ENCODE measurements around the gene CRTC2.

Gene CRTC2

GRCh38 chr1:153945131-153945794, 13.1 kb downstream of the CRTC2 start:
- peak; percentile 51 for DNase-seq

- DNase-seq = no peak
Measured at GRCh38 chr1:153944827-153945117, 13.6 kb downstream of the CRTC2 start.

- no peak for DNase-seq
Measured at GRCh38 chr1:153944005-153944826, 14.2 kb downstream of the CRTC2 start.

DNA sequence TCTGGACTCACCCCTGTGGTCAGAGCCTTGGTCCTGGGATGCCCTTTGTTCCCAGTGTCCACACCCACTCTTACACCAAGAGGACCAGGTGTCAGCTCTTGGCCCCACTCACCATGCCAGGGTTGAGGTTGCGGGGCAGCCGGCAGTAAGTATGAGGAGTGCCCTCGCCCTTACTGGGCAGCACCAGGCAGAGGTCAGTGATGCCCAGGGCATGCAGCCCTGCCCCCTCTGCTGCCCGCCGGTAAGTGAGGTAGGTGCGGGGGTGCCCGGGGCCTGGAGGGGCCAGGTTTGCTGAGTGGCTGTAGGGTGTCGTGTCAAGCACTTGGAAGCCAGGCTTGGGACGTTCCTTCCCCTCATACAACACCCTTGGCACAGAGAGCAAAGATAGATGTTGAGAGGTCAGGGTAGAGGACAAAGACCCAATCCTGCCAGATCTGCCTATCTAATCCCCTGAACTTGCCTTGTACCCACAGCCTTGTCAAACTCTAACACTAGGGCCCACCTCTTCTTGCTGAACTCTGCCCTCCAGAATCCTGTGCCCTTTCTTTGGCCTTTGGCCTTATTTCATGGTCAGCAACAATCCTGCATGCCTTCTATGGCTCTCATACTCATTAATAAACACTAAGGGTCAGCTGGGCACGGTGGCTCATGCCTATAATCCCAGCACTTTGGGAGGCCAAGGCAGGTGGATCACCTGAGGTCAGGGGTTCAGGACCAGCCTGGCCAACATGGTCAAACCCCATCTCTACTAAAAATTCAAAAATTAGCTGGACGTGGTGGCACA, 15.5 kb downstream of the CRTC2 start:
- no peak for DNase-seq

DNA sequence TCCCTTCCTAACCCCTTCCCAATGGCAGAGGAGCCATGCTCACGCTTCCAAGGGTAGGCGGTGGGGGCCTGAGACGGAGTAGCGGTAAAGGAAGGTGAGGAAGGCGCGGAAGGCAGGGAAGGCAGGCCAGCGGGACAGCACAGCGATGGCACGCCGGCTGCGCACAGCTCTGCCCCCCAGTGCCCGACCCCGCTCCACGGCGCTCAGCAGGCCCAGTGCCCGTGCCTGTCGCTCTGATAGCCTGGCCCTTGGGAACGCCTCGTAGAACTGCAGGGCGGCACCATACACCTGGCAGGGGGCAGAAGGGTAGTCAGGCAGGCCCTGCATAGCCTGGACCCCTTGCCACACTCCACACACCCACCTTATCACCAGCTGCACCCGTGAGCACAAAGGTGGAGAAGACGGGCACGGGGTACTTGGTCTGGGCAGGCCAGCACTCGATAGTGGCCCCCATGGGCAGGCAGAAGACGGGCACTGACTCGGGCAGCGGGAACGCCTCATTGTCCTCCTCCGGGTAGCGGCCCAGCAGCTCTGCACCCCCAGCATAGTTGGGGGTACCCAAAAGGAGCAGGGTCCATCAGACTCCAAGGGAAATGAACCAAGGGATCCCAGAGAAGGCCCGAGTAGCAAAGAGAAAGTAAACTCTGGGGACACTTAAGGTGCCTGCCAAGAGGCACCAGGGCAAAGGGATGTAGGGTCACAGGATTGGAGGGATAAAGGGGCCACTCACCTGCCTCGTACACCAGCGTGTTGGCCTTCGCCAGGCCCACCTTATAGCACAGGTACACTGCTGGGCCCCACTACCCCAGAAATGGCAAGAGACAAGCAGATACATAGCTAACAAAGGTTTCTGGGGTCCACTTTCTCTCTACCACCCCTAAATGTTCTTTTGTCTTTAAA, 16.3 kb downstream of the CRTC2 start:
- no peak for DNase-seq

DNA sequence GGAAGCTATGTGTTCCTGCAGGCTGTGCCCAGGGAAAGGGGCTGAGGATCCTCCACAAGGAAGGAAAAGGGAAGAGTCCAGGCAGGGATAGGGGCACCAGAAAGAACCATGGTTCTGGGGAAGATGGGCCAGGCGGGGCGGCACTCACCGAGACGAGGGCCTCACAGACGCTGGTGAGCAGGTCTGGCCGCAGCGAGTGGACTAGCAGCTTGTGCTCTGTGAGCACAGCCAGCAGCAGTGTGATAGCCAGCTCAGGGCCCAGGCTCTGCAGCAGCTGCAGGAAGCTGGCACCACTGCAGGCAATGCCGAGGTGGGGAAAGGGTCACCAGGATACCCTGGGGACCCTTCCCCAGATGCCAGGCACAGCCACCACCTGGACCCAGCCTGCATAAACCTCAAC, 17.7 kb downstream of the CRTC2 start:
- DNase-seq = no peak

DNA sequence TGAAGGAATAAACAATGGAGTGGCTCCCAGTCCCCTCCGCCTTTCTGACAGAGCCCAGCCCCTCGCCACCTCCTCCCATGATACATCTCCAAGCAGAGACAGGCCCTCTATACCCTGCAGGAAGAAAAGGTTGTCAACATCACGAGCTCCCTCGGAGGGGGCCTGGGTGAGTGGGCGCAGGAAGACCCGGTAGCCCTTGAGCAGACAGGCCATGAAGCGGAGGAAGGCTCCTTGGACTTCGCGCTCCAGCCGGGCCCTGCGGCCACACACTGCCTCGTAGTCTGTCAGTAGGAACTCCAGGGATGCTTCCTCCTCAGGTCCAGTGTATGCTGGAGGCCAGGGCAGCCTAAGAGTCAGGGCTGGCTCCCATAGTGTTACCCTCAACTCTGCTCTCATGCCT, 18.9 kb downstream of the CRTC2 start:
- DNase-seq = no peak

DNA sequence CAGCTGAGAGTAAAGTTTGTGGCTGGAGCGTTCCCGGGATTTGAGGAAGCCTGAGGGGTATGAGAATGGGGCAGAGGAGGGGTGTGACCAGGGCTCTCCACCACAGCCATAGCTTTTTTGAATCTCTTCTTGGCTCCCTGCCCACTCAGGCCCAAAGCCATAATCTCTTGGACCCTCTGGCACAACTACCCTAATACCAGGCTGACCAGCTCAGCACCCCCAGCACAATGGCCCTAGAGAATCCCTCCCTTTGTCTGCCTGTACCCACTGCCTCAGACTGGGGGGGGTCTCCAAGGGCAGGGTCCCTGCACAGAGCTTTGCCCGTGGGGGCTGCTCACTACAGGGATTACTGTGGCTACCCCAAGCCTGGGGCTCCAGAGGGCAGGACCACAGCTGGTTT, 19.4 kb downstream of the CRTC2 start:
- no peak for DNase-seq

DNA sequence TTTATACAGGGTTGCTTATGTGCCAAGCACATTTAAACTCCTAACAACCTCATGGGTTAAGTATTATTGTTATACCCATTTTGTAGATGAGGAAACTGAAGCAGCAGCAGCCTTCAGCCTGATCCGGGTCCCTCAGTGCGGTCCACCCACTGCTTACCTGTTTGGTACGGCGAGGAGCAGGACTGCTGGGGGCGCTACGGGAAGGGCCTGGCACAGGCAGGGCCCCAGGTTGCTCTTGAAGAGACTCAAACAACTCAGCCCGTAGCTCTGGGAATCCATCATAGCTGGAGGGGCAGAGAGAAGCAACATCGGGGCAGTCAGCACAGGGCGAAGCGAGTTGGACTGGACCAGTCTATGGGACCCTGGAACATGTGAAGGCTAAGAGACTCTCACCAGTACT, 21.1 kb downstream of the CRTC2 start:
- no peak for DNase-seq

GRCh38 chr1:153936011-153936802, 22.2 kb downstream of the CRTC2 start:
- no peak for DNase-seq

- DNase-seq = no peak
Measured at GRCh38 chr1:153934746-153935145, 23.7 kb downstream of the CRTC2 start.

- no peak for DNase-seq
Measured at GRCh38 chr1:153933955-153934354, 24.5 kb downstream of the CRTC2 start.

GRCh38 chr1:153933430-153933829, 25.0 kb downstream of the CRTC2 start:
- DNase-seq = no peak

DNA sequence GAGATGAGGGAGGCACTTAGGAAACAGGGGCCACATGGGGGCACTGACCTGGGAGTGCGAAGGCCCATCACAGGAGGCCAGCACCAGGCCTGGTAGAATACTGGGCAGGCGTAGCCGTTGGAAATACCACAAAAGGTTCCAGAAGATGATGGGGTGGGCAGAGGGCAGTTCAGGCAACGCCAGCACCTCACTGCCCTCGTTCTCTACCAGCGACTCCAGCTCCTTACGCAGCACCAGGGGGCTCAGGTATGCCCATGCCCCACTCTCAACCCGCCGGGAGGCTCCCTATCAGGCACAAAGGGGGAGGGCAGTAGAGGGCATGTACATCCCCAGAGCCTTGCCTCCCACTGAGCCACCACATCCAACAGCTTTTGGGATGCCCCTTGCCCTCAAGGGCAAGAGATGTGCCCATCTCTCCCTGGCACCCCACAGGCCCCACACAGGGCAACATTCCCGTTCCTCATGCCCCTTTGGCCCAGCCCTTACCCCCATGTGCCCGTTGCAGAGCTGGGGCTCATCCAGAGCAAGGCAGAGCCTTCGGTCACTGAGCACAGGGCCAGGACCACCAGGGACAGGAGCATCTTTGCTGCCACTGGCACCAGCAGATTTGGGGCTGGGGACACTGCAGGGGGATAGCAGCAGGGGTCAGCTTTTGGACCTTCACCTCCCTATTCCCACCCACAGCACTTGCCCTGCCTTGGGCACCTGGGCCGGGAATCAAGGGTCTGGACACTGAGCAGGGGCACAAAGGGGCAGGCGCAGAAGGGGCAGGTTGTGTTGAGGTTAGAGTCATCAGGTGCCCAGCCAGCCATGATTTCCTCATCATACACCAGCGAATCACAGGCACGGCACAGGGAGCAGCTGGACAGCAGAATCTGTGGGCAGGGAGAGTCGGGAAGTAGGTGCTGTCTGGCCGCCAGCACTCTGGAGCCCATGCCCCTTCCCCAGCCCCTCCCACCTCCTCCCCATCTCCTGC, 26.0 kb downstream of the CRTC2 start:
- DNase-seq = no peak

DNA sequence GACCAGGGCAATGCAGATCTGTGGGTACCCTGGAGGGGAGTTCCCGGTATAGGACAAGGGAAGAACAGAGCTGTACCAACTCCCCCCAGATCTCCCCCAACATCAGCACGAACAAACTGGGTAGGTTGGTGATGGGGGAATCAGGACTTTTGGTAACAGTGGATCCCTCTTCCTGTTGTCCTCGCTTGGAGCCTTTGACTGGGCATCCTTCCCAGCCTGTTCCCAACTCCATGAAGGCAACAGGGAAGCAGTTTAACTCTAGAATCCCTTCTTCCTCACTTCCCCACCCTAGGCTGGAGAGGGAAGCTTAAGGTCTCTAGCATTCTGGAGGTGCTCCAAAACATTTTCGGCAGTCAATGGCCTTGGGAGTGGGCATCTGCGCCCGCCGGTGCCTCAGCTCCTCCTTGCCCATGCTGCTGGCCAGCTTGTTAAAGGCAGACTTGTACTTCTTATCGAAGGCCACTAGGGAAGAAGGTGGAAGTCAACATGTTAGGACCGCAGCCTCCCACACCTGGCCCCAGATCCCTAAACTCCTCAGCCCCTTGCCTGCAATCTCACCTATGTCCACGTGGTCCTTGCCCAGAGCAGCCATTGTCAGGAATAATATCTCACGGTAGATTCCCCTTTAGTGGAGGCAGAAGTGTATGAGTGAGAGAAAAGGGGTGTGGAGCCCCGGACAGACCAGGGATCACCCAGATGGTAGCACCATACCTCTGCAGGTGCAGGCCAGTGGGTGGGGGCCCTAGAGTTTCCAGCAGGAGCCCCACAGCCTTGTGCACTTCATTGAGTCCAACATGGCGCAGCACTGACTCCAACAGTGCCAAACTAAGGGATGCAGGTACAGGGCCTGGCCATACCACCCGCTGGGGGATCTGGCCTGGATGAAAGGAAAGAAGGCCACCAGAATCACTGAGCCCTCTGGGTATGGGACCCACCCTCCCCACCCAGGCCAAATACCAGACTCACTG, 28.1 kb downstream of the CRTC2 start:
- no peak for DNase-seq

- DNase-seq = no peak
Measured at GRCh38 chr1:153929426-153929825, 29.0 kb downstream of the CRTC2 start.

DNA sequence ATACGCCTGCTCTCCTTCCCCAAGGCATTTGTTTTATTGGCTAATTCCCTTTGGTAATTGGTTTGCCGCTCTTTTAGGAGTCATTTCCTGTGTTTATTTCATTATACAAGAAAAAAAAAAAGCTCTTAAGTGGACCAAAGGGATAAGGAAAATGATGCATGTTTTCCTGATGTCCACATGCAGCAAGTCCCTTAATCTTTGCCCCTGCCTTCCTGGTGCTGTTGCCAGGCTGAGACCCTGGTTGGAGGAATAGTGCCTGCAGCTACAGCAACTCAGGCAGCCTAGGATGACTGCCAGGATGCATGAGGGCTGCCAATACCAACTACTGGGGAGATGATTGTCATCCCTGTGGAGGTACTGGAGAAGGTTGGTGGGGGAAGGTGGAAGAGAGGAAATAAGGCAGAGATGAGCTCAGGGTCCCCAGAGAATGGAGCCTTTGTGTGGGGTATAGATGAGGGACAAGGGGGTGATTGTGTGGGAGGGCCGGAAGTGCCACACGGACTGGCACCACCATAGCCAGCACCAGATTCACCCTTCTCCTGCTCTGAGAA, 29.5 kb downstream of the CRTC2 start:
- DNase-seq = no peak

DNA sequence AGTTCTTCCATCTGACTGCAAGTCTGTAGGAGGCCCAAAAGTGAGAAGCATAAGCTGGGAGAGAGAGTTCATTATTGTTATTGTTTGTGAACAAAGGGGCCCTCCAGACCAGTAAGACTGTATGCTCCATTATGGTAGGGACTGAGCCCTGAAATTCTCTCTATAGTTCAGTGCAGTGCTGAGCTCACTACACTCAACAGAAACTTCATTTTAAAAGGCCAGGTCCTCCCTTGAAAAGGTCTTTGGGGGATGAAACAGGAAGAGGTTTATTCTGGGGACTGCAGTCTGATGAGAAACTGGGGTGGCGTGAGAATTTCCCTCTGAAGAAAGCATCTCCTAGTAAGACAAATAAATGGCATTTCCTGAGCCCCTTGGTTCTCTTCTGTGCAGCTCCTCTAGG, 30.2 kb downstream of the CRTC2 start:
- DNase-seq = no peak

- no peak for DNase-seq
Measured at GRCh38 chr1:153926405-153926804, 32.0 kb downstream of the CRTC2 start.
